GM11168 (cell line): Measurements from ENCODE around the gene RTN4R.

Experiments used
- in situ Hi-C: fragments of 300-500 bp; cut with MboI; formaldehyde crosslinking; loops from one replicate; pipeline ENCODE4 v1.12.0; 2022; ENCODE audit warnings: low sequenced_read_pairs; ENCODE audit not compliant: unreplicated experiment

Gene RTN4R

GRCh38 chr22:20208713-20209310, 59.3 kb downstream of the RTN4R start:
- in situ Hi-C loops, result no loop called here

- in situ Hi-C loops, result no loop called here
Measured at GRCh38 chr22:20207277-20208025, 60.7 kb downstream of the RTN4R start.

GRCh38 chr22:20206709-20207215, 61.4 kb downstream of the RTN4R start:
- in situ Hi-C loops, result no loop called here

DNA sequence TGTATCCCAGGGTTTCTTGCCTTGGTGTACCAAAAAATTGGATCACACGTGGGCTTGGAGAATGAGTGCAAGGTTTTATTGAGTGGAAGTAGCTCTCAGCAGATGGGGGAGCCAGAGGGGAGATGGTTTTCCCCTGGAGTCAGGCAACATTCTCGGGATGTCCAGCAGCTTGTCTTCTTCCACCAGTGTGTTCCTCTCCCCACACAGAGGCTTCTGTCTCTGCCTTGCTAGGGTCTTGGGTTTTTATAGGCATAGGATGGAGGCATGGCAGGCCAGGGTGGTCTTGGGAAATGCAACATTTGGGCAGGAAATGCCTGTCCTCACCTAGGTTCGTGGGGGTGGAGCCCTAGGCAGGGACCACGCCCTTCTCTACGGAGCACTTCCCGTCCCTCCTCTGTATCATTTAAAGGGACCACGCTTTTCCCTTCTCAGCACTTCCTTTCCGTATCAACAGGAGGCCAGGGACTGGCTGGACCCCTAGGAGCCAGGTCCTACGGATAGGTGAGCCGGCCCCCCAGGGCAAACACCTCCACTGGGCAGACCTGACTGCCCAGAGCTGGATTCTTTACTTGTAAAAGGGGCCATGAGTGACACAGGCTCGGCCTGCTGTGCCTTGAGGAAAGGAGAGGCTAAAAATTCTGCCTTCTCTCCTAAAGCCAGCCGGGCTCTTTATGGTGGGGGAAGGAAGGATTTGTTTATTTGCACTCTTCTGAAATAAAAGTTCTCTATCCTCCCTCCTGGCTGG, 62.0 kb downstream of the RTN4R start:
- in situ Hi-C loops, result no loop called here

DNA sequence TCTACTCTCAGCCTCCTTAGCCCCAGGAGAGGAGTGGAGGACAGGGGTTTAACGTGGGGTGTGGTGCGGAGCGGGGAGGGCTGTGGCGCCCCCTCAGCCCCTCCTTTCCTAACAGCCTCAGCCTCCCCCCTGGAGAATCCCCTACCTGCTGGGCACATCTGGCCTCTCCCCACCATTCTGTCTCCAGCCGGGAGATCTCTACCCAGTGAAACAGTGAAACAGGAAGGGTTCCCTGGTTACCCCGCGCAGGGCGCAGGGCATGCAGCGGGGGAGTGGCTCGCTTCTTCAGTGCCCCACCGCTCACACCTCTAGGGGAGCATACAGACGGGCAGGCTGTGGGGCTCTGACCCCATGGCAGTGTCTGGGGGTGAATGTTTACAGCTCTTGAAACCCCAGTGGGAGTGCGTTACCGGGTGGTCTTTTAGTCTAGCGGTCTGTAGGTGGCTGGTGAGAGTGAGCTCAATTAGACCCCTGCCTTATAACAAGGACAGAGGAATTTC, 62.6 kb downstream of the RTN4R start:
- in situ Hi-C loops, result no loop called here

- in situ Hi-C loops, result no loop called here
Measured at GRCh38 chr22:20204806-20205205, 63.3 kb downstream of the RTN4R start.

- in situ Hi-C loops, result no loop called here
Measured at GRCh38 chr22:20204311-20204710, 63.8 kb downstream of the RTN4R start.

GRCh38 chr22:20203552-20204201, 64.4 kb downstream of the RTN4R start:
- in situ Hi-C loops, result no loop called here

DNA sequence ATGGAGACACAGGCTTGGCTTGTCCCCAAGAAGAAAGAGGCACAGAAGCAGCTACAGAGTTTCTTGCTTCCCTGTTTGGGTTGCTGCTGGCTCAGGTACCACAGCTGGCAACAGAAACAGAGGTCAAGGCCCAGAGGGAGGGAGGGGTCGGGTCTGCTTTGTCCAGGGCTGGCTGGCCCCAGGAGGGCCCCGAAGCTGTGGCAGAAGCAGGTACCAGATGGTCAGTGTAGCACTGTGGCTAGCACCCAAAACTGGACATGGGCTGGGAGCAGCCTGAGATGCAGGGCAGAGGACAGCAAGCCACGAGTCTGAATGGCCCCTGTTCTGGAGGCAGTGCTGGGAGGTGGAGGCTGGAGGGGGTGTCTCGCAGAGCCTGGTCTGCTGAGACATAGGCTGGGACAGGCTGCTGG, 65.0 kb downstream of the RTN4R start:
- in situ Hi-C loops, result no loop called here

GRCh38 chr22:20201837-20202392, 66.2 kb downstream of the RTN4R start:
- in situ Hi-C loops, result no loop called here

DNA sequence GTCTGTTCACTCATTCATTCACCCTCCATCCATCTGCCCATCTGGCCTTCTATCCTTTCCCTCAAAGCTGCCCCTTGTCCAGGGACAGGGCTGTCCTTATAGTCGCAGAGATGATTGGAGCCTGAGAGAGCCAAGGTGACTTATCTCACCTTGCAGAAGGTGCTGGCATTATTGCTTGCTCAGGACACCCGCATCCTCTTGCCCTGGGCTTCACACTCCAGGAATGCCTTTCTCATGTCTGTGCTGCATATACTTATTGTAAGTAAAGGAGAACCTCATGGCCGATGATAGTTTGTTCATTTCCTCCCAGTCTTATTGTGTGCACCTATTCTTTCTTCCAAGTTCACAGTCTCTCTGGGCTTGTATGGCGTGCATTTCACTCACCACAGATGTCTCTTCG, 68.2 kb downstream of the RTN4R start:
- in situ Hi-C loops, result no loop called here

DNA sequence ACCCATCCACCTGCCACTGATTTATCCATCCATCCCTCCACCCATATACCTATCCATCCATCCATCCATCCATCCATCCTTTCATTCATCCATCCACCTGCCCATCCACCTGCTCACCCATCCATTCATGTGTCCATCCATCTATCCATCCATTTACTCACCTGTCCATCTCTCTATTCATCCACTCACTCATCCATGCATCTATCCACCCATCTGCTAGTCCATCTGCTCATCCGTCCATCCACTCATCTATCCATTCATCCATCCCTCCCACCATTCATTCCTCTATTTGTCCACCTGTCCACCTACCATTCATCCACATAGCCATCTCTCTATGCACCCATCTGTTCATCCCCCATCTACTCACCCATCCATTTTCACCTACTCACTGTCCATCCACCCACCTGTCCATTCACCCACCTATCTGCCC, 68.7 kb downstream of the RTN4R start:
- in situ Hi-C loops, result no loop called here

DNA sequence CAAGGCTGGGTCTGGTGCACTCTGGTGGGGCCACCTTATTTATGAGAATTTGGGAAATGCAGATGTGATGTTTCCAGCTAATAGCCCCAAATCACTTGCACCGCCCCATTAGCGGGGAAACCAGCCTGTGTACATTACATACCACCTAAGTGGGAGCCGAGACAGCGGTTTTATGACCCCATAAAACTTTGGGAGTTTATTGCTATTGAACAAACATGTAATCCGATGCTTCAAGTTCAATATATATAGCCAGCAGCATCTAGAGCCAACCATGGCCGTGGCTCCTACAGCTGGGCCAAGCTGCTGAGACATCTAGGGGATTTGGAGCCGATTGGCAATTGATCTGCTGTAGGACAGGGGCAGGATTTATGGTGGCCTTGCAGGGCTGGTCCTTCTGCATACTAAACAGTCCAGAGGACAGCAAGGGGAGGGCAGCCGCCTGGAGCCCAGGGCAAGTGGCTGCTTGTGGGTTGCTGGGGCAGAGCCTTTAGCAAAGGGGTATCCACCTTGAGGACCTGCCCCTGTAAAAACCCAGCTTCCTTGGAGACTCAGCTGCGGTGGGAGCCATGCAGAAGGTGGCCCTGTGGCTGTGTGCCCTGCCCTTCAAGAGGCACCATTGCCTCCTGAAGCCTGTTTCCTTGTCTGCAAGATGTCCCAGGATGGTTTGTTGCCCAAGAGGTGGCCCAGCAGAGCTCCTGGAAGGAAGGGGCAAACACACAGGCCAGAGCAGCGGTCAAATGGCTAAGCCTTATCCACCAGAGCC, 69.4 kb downstream of the RTN4R start:
- in situ Hi-C loops, result no loop called here

- in situ Hi-C loops, result no loop called here
Measured at GRCh38 chr22:20197407-20198030, 70.6 kb downstream of the RTN4R start.

GRCh38 chr22:20196094-20196842, 71.8 kb downstream of the RTN4R start:
- in situ Hi-C loops, result no loop called here

GRCh38 chr22:20194681-20195593, 73.2 kb downstream of the RTN4R start:
- in situ Hi-C loops, result no loop called here

- in situ Hi-C loops, result no loop called here
Measured at GRCh38 chr22:20193761-20194494, 74.2 kb downstream of the RTN4R start.
